Activated B cell treated with CpG ODN at 0.5 μM for 24 hours (primary cell): ENCODE results near the gene MGARP. TPM values are rescaled to one million over a fixed set of nuclear protein-coding genes. Genes with fewer than 3 reads are reported as not detected.
A peak's percentile ranks its signal among the peaks of the same experiment; 100 is the strongest.
"Not testable (repeated sequence)": the region's sequence is repeated elsewhere in the genome, so short reads cannot be mapped to it uniquely, and the experiment has no call there.

Experiments
- ATAC-seq: fragments of 200-7000 bp; cut with Tn5 transposase; one replicate; pipeline ENCODE4 v1.10.0; 2021; ENCODE audit warnings: low read depth, mild to moderate bottlenecking, moderate library complexity
- CTCF ChIA-PET: fragments of 350-600 bp; sonication (Branson Sonifier 250); formaldehyde crosslinking; loops from one replicate; lab custom pipeline; 2021; ENCODE audit warnings: antibody characterized with exemption; lab: Charles Lee
- POLR2A ChIA-PET: fragments of 350-600 bp; sonication (Branson Sonifier 250); formaldehyde crosslinking; loops from one replicate; lab custom pipeline; 2021; ENCODE audit warnings: antibody characterized with exemption; lab: Charles Lee
- DNase-seq: peaks from one replicate; pipeline ENCODE4 v3.0.0; 2022
- H3K27ac Mint-ChIP-seq: one replicate; pipeline ENCODE4 v1.8.0; 2020; ENCODE audit warnings: mixed read lengths
- H3K27me3 Mint-ChIP-seq: one replicate; pipeline ENCODE4 v1.8.0; 2021; ENCODE audit warnings: mixed read lengths
- H3K36me3 Mint-ChIP-seq: one replicate; pipeline ENCODE4 v1.8.0; 2021; ENCODE audit warnings: low read depth, mixed read lengths
- H3K4me1 Mint-ChIP-seq: one replicate; pipeline ENCODE4 v1.8.0; 2021; ENCODE audit warnings: mixed read lengths
- H3K4me3 Mint-ChIP-seq: one replicate; pipeline ENCODE4 v1.8.0; 2020; ENCODE audit warnings: mild to moderate bottlenecking, mixed read lengths
- H3K9me3 Mint-ChIP-seq: one replicate; pipeline ENCODE4 v1.8.0; 2020; ENCODE audit warnings: mixed read lengths
- intact Hi-C: fragments of 100-400 bp; cut with micrococcal nuclease; formaldehyde crosslinking; loops from one replicate; pipeline ENCODE4 v1.15.1; 2024
- total RNA-seq: library from RNA; stranded (reverse); gene quantifications from 2 replicates; pipeline ENCODE4 v1.2.3, GENCODE V29; 2022
- TF ChIP-seq, protein P1 (sequence below): fragments of 200-600 bp; IDR thresholded peaks from one replicate; pipeline ENCODE4 v1.8.0; 2022; ENCODE audit warnings: antibody characterized with exemption, mild to moderate bottlenecking

The MGARP gene
- total RNA-seq, 1 donor from 2014 or later = not detected

DNA sequence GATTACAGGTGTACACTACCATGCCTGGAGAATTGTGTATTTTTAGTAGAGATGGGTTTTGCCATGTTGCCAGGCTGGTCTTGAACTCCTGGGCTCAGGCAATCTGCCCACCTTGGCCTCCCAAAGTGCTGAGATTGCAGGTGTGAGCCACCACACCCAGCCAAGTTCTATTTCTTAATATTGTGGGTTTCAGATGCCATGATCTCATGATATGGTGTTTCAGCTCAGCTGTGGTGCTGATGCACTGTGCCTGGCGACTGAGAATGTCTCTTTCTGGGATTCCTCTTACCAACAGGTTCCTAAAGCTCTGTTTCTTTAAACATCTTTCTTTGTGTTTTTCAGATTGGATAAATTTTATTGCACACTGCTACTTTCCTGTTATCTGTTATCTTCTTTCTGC, 39.5 kb upstream of the MGARP start:
- Mint-ChIP-seq H3K27ac (no peak overlapping the region), H3K27me3 (no peaks in the 10 kb centered on the region), H3K9me3 (no peaks in the 10 kb centered on the region), H3K4me1 (peaks cover 79% of the 10 kb centered on the region), H3K36me3 (peaks cover 4% of the 10 kb centered on the region), H3K4me3 (no peak overlapping the region)
- ChIA-PET CTCF (no interaction called here), POLR2A (no interaction called here)
- DNase-seq (no peak), ATAC-seq (no peak)
- intact Hi-C loops = no loop called here
- TF ChIP-seq, protein P1, sequence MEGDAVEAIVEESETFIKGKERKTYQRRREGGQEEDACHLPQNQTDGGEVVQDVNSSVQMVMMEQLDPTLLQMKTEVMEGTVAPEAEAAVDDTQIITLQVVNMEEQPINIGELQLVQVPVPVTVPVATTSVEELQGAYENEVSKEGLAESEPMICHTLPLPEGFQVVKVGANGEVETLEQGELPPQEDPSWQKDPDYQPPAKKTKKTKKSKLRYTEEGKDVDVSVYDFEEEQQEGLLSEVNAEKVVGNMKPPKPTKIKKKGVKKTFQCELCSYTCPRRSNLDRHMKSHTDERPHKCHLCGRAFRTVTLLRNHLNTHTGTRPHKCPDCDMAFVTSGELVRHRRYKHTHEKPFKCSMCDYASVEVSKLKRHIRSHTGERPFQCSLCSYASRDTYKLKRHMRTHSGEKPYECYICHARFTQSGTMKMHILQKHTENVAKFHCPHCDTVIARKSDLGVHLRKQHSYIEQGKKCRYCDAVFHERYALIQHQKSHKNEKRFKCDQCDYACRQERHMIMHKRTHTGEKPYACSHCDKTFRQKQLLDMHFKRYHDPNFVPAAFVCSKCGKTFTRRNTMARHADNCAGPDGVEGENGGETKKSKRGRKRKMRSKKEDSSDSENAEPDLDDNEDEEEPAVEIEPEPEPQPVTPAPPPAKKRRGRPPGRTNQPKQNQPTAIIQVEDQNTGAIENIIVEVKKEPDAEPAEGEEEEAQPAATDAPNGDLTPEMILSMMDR = no peak

DNA sequence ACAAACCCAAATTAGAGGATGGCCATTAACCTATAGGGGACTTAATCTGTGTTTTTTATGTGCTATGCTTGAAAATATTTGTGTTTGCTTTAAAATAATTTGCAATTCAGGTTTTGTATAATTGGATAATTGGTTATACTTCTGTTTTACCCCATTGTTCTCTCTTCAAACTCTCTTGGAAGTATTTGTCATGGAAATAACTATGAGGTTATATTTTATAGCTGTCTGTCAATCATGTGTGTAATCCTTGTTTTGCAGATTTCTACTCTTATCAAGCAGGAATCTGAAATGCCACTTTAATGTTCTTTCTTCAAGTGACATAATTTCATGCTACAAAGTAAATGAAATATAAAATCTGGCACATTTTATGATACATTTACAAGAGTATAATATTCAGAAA, 37.6 kb upstream of the MGARP start:
- H3K27ac Mint-ChIP-seq = peak overlapping the region; percentile 3
- peaks cover 6% of the 10 kb centered on the region for H3K36me3 Mint-ChIP-seq
- ChIA-PET POLR2A (no interaction called here), CTCF (no interaction called here)
- intact Hi-C loops = no loop called here
- DNase-seq (no peak), ATAC-seq (no peak)
- H3K9me3 Mint-ChIP-seq = no peaks in the 10 kb centered on the region
- TF ChIP-seq, protein P1 = no peak
- no peaks in the 10 kb centered on the region for H3K27me3 Mint-ChIP-seq
- H3K4me3 Mint-ChIP-seq = no peak overlapping the region
- peaks cover 81% of the 10 kb centered on the region for H3K4me1 Mint-ChIP-seq

- CTCF ChIA-PET = no interaction called here
- no peak for ATAC-seq
- Mint-ChIP-seq H3K36me3 (peaks cover 6% of the 10 kb centered on the region), H3K9me3 (no peaks in the 10 kb centered on the region), H3K27me3 (no peaks in the 10 kb centered on the region), H3K27ac (peak overlapping the region; percentile 59), H3K4me3 (peak overlapping the region; percentile 71), H3K4me1 (peaks cover 81% of the 10 kb centered on the region)
- TF ChIP-seq, protein P1 = no peak
- DNase-seq = no peak
- intact Hi-C loops = no loop called here
- POLR2A ChIA-PET = no interaction called here
Observed at GRCh38 chr4:139316733-139317132, 36.7 kb upstream of the MGARP start.

DNA sequence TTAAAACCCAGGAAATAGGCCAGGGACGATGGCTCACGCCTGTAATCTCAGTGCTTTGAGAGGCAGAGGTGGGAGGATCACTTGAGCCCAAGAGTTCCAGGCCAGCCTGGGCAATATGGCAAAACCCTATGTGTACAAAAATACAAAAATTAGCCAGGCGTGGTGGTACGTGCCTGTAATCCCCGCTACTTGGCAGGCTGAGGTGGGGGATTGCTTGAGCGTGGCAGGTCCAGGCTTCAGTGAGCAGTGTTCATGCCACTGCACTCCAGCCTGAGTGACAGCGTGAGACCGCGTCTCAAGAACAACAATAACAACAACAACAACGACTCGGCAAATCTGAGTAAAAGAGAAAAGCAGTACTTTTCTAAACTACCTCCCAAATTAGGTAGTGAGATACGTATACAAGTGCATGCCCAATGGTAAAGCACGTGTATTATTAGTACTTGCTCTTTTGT, 35.2 kb upstream of the MGARP start:
- Mint-ChIP-seq H3K4me3 (peak overlapping the region; percentile 71), H3K27ac (peak overlapping the region; percentile 86), H3K9me3 (no peaks in the 10 kb centered on the region), H3K4me1 (peaks cover 77% of the 10 kb centered on the region), H3K36me3 (peaks cover 8% of the 10 kb centered on the region), H3K27me3 (no peaks in the 10 kb centered on the region)
- TF ChIP-seq, protein P1 = no peak
- no peak for DNase-seq
- ChIA-PET POLR2A (interaction anchor here (0.6 to 1.9 kb wide), 3 partner anchors 14 to 1525 kb away, joined by 5 to 12 read pairs (median 10); partner anchors contain the start of gene NAA15), CTCF (interaction anchor here (0.8 to 1.9 kb wide), 2 partner anchors 14 to 20 kb away, joined by 3 to 6 read pairs; no protein-coding TSS in a partner anchor)
- intact Hi-C loops = loop anchor here (2.0 kb wide), 1 partner anchor 18 kb away; no protein-coding TSS in a partner anchor
- ATAC-seq = peak; percentile 81

- Mint-ChIP-seq H3K36me3 (peaks cover 9% of the 10 kb centered on the region), H3K4me1 (peaks cover 70% of the 10 kb centered on the region), H3K9me3 (no peaks in the 10 kb centered on the region), H3K27ac (peak overlapping the region; percentile 86), H3K27me3 (no peaks in the 10 kb centered on the region), H3K4me3 (peak overlapping the region; percentile 71)
- intact Hi-C loops = loop anchor here (2.0 kb wide), 1 partner anchor 19 kb away; no protein-coding TSS in a partner anchor
- ATAC-seq (no peak), DNase-seq (no peak)
- TF ChIP-seq, protein P1 = no peak
- ChIA-PET CTCF (interaction anchor here (1.9 kb wide), 1 partner anchor 19 kb away, joined by 6 read pairs; no protein-coding TSS in a partner anchor), POLR2A (interaction anchor here (1.9 kb wide), 1 partner anchor 13 kb away, joined by 12 read pairs; the partner anchor contains the start of gene NAA15)
Observed at GRCh38 chr4:139314047-139314800, 34.2 kb upstream of the MGARP start.

GRCh38 chr4:139313414-139313813, 33.4 kb upstream of the MGARP start:
- H3K36me3 Mint-ChIP-seq, POLR2A ChIA-PET, DNase-seq, ATAC-seq, H3K27me3 Mint-ChIP-seq, CTCF ChIA-PET, H3K9me3 Mint-ChIP-seq: not testable (repeated sequence)
- Mint-ChIP-seq H3K4me1 (peaks cover 71% of the 10 kb centered on the region), H3K4me3 (peak overlapping the region; percentile 71), H3K27ac (peak overlapping the region; percentile 86)
- intact Hi-C loops = loop anchor here (1.0 kb wide), 1 partner anchor 11 kb away; the partner anchor contains the start of gene NDUFC1
